ENCODE data around the gene CLGN.

DNA sequence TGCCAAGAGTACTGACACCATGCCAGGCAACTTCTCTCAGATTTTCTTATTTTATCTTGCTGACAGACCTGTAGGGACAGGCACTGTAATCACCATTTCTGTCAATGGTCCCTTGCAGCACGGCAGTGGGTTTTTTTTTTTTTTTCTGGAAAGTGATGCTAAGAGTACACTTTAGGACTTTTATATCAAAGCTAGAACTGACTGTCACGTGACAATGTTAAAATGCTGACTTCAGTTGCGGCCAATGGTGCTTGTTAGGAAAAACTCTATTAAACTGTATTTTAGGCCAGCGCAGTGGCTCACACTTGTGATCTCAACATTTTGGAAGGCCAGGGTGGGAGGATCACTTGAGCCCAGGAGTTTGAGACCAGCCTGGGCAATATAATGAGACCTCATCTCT lies 66.3 kb downstream of the CLGN start:
- TF ChIP-seq, protein P1, sequence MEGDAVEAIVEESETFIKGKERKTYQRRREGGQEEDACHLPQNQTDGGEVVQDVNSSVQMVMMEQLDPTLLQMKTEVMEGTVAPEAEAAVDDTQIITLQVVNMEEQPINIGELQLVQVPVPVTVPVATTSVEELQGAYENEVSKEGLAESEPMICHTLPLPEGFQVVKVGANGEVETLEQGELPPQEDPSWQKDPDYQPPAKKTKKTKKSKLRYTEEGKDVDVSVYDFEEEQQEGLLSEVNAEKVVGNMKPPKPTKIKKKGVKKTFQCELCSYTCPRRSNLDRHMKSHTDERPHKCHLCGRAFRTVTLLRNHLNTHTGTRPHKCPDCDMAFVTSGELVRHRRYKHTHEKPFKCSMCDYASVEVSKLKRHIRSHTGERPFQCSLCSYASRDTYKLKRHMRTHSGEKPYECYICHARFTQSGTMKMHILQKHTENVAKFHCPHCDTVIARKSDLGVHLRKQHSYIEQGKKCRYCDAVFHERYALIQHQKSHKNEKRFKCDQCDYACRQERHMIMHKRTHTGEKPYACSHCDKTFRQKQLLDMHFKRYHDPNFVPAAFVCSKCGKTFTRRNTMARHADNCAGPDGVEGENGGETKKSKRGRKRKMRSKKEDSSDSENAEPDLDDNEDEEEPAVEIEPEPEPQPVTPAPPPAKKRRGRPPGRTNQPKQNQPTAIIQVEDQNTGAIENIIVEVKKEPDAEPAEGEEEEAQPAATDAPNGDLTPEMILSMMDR (IDR thresholded peaks at IDR 0.05) = no peak
- no peak for TF ChIP-seq POLR2AphosphoS5 (IDR thresholded peaks at IDR 0.05; ENCODE audit: insufficient read depth in 1 of 2, low read depth in 1 of 2)

Data from vagina (tissue), 2 donors.